OCI-LY7 (cell line): ENCODE data around the gene PRIM1.

Experiments used
- CTCF ChIP-seq: fragments of 200-600 bp; sonication (generic); conservative IDR thresholded peaks from 2 replicates; pipeline ENCODE4 v1.5.1; 2014; ENCODE audit warnings: mild to moderate bottlenecking, antibody characterized with exemption, low read length, moderate library complexity, mixed read lengths
- EZH2phosphoT487 ChIP-seq: fragments of 200-600 bp; sonication (generic); IDR thresholded peaks from 2 replicates; pipeline ENCODE4 v1.6.1; 2018; ENCODE audit warnings: low read depth, borderline replicate concordance, mild to moderate bottlenecking, mixed run types, antibody characterized with exemption, low read length, moderate library complexity, mixed read lengths

- TF ChIP-seq EZH2phosphoT487 (no peak), CTCF (no peak)
These were observed 58.0 kb downstream of the PRIM1 start for GRCh38 chr12:56694161-56694560.
